SU-DHL-6 (cell line): ENCODE measurements around the gene SPAG7.

Experiments used
- H2AFZ ChIP-seq: fragments of 200-600 bp; sonication (generic); 2 replicates; pipeline ENCODE4 v1.6.1; 2014; ENCODE audit warnings: low read depth, mild to moderate bottlenecking, moderate library complexity, mixed read lengths, antibody characterized with exemption, low read length; ENCODE audit not compliant: severe bottlenecking
- H3F3A ChIP-seq: fragments of 200-600 bp; shearing (Covaris generic); 2 replicates; pipeline ENCODE4 v1.6.0; 2016; ENCODE audit warnings: antibody characterized with exemption, mild to moderate bottlenecking; ENCODE audit not compliant: insufficient read depth
- H3K27ac ChIP-seq: fragments of 200-600 bp; sonication (generic); 2 replicates; pipeline ENCODE4 v1.5.1; 2016; ENCODE audit warnings: low read depth, mild to moderate bottlenecking, low read length, moderate library complexity, mixed read lengths
- H3K27me3 ChIP-seq: fragments of 200-600 bp; sonication (generic), shearing (Covaris generic); 2 replicates; pipeline ENCODE4 v1.6.0; 2014; ENCODE audit warnings: mild to moderate bottlenecking, low read length
- H3K36me3 ChIP-seq: fragments of 200-600 bp; sonication (generic); 2 replicates; pipeline ENCODE4 v1.6.1; 2014; ENCODE audit warnings: mild to moderate bottlenecking, low read length, mixed read lengths
- H3K4me2 ChIP-seq: fragments of 300-600, 200-600 bp; shearing (Covaris generic), sonication (generic); 2 replicates; pipeline ENCODE4 v1.6.0; 2014; ENCODE audit warnings: low read length, low read depth, mild to moderate bottlenecking; ENCODE audit not compliant: poor library complexity, severe bottlenecking
- H3K4me3 ChIP-seq: fragments of 200-600 bp; sonication (generic); 2 replicates; pipeline ENCODE4 v1.5.1; 2014; ENCODE audit warnings: antibody characterized with exemption, low read length, mild to moderate bottlenecking, mixed read lengths; ENCODE audit not compliant: insufficient read depth, poor library complexity, severe bottlenecking
- H3K79me2 ChIP-seq: fragments of 200-600 bp; sonication (generic); 2 replicates; pipeline ENCODE4 v1.6.1; 2014; ENCODE audit warnings: mild to moderate bottlenecking, low read length, moderate library complexity; ENCODE audit not compliant: insufficient read depth
- H3K9ac ChIP-seq: fragments of 200-600 bp; sonication (generic); 2 replicates; pipeline ENCODE4 v1.7.0; 2014; ENCODE audit warnings: mild to moderate bottlenecking, low read length
- H3K9me2 ChIP-seq: fragments of 200-600 bp; sonication (generic); replicated peaks from 2 replicates; pipeline ENCODE4 v1.6.1; 2014; ENCODE audit warnings: low read length; ENCODE audit not compliant: insufficient read depth
- H3K9me3 ChIP-seq: fragments of 200-600 bp; sonication (generic); 2 replicates; pipeline ENCODE4 v1.6.1; 2014; ENCODE audit warnings: low read length, mixed read lengths; ENCODE audit not compliant: insufficient read depth
- H4K20me1 ChIP-seq: fragments of 200-600 bp; sonication (generic); 2 replicates; pipeline ENCODE4 v1.6.1; 2014; ENCODE audit warnings: low read depth, mild to moderate bottlenecking, antibody characterized with exemption, low read length, moderate library complexity, mixed read lengths
- EZH2phosphoT487 ChIP-seq: fragments of 200-600 bp; sonication (generic), shearing (Covaris generic); conservative IDR thresholded peaks from 2 replicates; pipeline ENCODE4 v1.6.1; 2018; ENCODE audit warnings: mild to moderate bottlenecking, antibody characterized with exemption, low read length, moderate library complexity, mixed read lengths
- TF ChIP-seq, protein P1 (sequence below): fragments of 200-600 bp; sonication (generic); IDR thresholded peaks from one replicate; pipeline ENCODE4 v1.5.1; 2017; ENCODE audit warnings: antibody characterized with exemption, mild to moderate bottlenecking, low read length, moderate library complexity; ENCODE audit not compliant: insufficient read depth, poor library complexity, severe bottlenecking

Gene SPAG7

DNA sequence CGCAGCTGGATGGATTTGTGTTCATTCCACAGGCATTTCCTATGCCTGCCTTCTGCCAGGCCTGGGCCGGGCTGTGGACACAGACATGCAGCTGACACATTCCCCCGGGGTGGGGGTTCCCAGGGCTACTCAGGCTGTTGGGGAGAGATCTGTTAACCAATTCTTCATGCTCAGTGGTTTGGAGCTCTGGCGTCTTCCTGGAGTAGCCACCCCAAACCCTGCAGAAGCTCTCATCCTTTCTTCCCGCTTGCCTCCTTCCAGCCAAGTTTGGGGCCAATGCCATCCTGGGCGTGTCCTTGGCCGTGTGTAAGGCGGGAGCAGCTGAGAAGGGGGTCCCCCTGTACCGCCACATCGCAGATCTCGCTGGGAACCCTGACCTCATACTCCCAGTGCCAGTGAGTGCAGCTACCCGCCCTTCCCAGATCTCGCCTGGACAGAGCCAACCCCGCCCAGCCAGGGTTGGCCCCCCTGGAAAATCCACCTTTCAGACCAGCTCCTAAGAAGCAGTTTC is 14.1 kb downstream of the SPAG7 start:
- Histone ChIP-seq H3K9me3 (no peaks in the 10 kb centered on the region), H3K27ac (no peak overlapping the region), H3K9me2 (no peaks in the 10 kb centered on the region), H3K4me2 (no peak overlapping the region), H2AFZ (no peak overlapping the region), H3K79me2 (no peaks in the 10 kb centered on the region), H4K20me1 (no peaks in the 10 kb centered on the region), H3F3A (peaks cover 7% of the 10 kb centered on the region), H3K27me3 (no peaks in the 10 kb centered on the region), H3K4me3 (no peak overlapping the region), H3K9ac (no peak overlapping the region), H3K36me3 (no peaks in the 10 kb centered on the region)
- TF ChIP-seq, protein P1, sequence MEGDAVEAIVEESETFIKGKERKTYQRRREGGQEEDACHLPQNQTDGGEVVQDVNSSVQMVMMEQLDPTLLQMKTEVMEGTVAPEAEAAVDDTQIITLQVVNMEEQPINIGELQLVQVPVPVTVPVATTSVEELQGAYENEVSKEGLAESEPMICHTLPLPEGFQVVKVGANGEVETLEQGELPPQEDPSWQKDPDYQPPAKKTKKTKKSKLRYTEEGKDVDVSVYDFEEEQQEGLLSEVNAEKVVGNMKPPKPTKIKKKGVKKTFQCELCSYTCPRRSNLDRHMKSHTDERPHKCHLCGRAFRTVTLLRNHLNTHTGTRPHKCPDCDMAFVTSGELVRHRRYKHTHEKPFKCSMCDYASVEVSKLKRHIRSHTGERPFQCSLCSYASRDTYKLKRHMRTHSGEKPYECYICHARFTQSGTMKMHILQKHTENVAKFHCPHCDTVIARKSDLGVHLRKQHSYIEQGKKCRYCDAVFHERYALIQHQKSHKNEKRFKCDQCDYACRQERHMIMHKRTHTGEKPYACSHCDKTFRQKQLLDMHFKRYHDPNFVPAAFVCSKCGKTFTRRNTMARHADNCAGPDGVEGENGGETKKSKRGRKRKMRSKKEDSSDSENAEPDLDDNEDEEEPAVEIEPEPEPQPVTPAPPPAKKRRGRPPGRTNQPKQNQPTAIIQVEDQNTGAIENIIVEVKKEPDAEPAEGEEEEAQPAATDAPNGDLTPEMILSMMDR = no peak
- no peak for TF ChIP-seq EZH2phosphoT487

DNA sequence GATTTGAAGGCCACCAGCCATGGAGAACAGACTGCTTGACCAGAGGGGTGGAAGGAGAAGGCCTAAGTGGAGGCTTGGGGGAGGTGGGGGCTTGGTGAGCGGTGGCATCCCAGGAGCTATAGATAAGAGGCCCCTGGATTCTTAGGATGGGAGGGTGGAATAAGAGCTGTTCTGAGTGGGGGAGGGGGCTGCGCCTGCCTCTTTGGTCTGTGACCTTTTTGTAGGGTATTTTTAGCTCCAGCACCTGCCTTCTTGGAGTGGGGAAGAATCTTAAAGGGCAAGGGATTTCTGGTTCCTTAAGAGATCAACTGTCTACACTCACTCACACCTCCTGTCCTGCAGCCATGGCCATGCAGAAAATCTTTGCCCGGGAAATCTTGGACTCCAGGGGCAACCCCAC is 16.1 kb downstream of the SPAG7 start:
- H3K9me2 ChIP-seq = no peaks in the 10 kb centered on the region
- H3K4me3 ChIP-seq = no peak overlapping the region
- no peaks in the 10 kb centered on the region for H4K20me1 ChIP-seq
- peaks cover 7% of the 10 kb centered on the region; the same call in 1 of the 2 replicates for H3K36me3 ChIP-seq
- no peak overlapping the region for H2AFZ ChIP-seq
- no peaks in the 10 kb centered on the region for H3K27me3 ChIP-seq
- no peak overlapping the region for H3K27ac ChIP-seq
- TF ChIP-seq, protein P1 = no peak
- no peak for TF ChIP-seq EZH2phosphoT487
- peaks cover 24% of the 10 kb centered on the region for H3F3A ChIP-seq
- H3K9ac ChIP-seq = no peak overlapping the region
- H3K4me2 ChIP-seq = no peak overlapping the region
- peaks cover 18% of the 10 kb centered on the region for H3K79me2 ChIP-seq
- no peaks in the 10 kb centered on the region for H3K9me3 ChIP-seq

DNA sequence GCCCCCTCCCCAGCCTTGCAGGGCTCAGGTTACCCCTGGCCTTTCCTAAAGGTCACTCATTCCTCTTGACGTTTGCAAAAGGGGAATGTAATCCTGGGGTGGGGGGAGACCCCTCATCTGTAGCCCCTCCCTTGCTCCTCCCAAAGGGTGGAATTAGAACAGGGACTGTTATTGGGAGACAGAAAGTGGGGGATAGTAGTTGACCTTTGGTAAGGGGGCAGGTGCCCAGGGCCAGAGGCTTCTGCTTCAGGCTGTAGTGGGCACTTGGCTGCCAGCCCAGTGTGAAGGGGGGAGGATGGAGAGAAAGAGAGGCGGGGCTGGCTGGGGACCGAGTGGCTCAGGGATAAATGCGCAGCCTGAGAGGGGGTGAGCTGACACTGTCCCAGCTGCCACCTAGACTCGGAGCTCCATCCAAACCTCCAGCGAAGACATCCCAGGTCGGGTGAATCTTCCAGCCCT is 16.8 kb downstream of the SPAG7 start, which contains the start of gene ENO3:
ENO3 (plus strand) TSS at position 374 of the 459 bp plus-strand sequence. CDS start 711 bp downstream, outside the sequence.
- Histone ChIP-seq H3K36me3 (peaks cover 11% of the 10 kb centered on the region; the same call in 1 of the 2 replicates), H3K9ac (peak within 1 kb of the TSS; percentile 100), H3K79me2 (peaks cover 24% of the 10 kb centered on the region), H3F3A (peaks cover 31% of the 10 kb centered on the region), H3K27ac (peak within 1 kb of the TSS; percentile 100), H3K4me3 (peak within 1 kb of the TSS; percentile 100), H4K20me1 (peaks cover 3% of the 10 kb centered on the region; the same call in 1 of the 2 replicates), H2AFZ (peak within 1 kb of the TSS; percentile 21), H3K4me2 (peak within 1 kb of the TSS; percentile 98), H3K27me3 (no peaks in the 10 kb centered on the region), H3K9me2 (no peaks in the 10 kb centered on the region), H3K9me3 (no peaks in the 10 kb centered on the region)
- TF ChIP-seq, protein P1 = no peak
- no peak for TF ChIP-seq EZH2phosphoT487
